Adrenal gland (tissue), 12 donors: Measurements from ENCODE around the gene ATP6V0D1. TPM values are rescaled to one million over a fixed set of nuclear protein-coding genes. Genes with fewer than 3 reads are reported as not detected.

Source experiments
- DNase-seq, 7 donors: peaks; one replicate each; pipeline ENCODE4 v3.0.0-alpha.2; 2019 to 2020
- H3K27ac ChIP-seq, 5 donors: fragments of 200-600 bp; sonication (generic) in 4 of 5; 1 replicate in 3 of 5; 2 replicates in 2 of 5; pipeline versions ENCODE4 v1.5.1 to v1.8.0; 2016 to 2020; ENCODE audit warnings: mild to moderate bottlenecking in 1 of 5
- H3K27me3 ChIP-seq: fragments of 200-600 bp; 2 replicates; pipeline ENCODE4 v1.8.0; 2021
- H3K36me3 ChIP-seq, 2 donors: fragments of 200-600 bp; replicated peaks in 1 of 2; 1 replicate in 1 of 2; 2 replicates in 1 of 2; pipeline versions ENCODE4 v1.5.1 to v1.8.0; 2018 to 2022
- H3K4me1 ChIP-seq, 2 donors: fragments of 200-600 bp; replicated peaks in 1 of 2; 1 replicate in 1 of 2; 2 replicates in 1 of 2; pipeline versions ENCODE4 v1.5.1 to v1.8.0; 2018 to 2021
- H3K4me3 ChIP-seq, 4 donors: fragments of 200-600 bp; sonication (generic) in 3 of 4; one replicate each; pipeline ENCODE4 v1.5.1; 2016 to 2018
- H3K9me3 ChIP-seq, 3 donors: fragments of 200-600 bp; sonication (generic) in 1 of 3; replicated peaks in 1 of 3; 1 replicate in 2 of 3; 2 replicates in 1 of 3; pipeline versions ENCODE4 v1.5.1 to v1.8.0; 2016 to 2021
- POLR2A ChIP-seq, 2 donors: fragments of 450-650 bp; IDR thresholded peaks; one replicate each; pipeline ENCODE4 v1.6.1; 2017; ENCODE audit warnings: antibody characterized with exemption in 2 of 2, mild to moderate bottlenecking in 2 of 2, moderate library complexity in 1 of 2
- WGBS, 4 donors: extraction: QIAGEN DNeasy Blood & Tissue Kit in 2 of 4; methylation state at CpG; one replicate each; pipeline versions ENCODE4 v1.1.5 to v1.1.7; 2013 to 2017; 5-methylcytosine and 5-hydroxymethylcytosine counted together
- intact Hi-C, 2 donors: fragments of 100-400 bp; cut with DNase I; formaldehyde crosslinking; loops; one replicate each; pipeline versions ENCODE4 v1.14.1 to v1.15.0; 2022 to 2023
- polyA plus RNA-seq, 3 donors: library from polyadenylated mRNA; stranded (reverse); fragments of 200-250 nt in 2 of 3; fragments of 350-450 nt in 1 of 3; fragmentation: Illumina TruSeq in 1 of 3; extraction: RNeasy Lipid Tissue Mini Kit (QIAGEN cat#74804) in 1 of 3; gene quantifications; one replicate each; pipeline ENCODE4 v1.2.3, GENCODE V29; 2013 to 2014
- total RNA-seq, 9 donors: library from RNA; depleted of rRNA in 4 of 9; stranded (reverse); fragments of >200 nt in 4 of 9; fragments of 120-200 nt in 1 of 9; fragmentation: NEBNext Ultra II Directional in 1 of 9; extraction: Animal tissue kit (Norgen Biotek cat#: 25700) in 1 of 9; gene quantifications; one replicate each; pipeline versions ENCODE4 v1.1.0 to v1.2.4, GENCODE V29; 2013 to 2023
- TF ChIP-seq, protein P1 (sequence below), 6 experiments: fragments of 450-650 bp in 4 of 6; fragments of 200-600 bp in 2 of 6; sonication (generic) in 1 of 6; IDR thresholded peaks; 1 replicate in 5 of 6; 2 replicates in 1 of 6; pipeline versions ENCODE4 v1.5.1 to v1.8.0; 2016 to 2021; ENCODE audit warnings: antibody characterized with exemption in 6 of 6, mild to moderate bottlenecking in 2 of 6, moderate library complexity in 1 of 6
- donor health status: healthy with polysubstance abuse.
- donor health status: Bipolar disorder and iron deficiency.
- donor health status: DM: yes; HTN: yes; CAD: no.
- donor health status: DM: no; HTN: no; CAD: no.
- donor health status: DM: no; HTN: no; CAD: no.
- donor health status: DM: yes; HTN: yes; CAD: no.

ATP6V0D1 gene
- total and polyA plus RNA-seq, 12 donors: 24.1 to 244 (median 144) TPM

DNA sequence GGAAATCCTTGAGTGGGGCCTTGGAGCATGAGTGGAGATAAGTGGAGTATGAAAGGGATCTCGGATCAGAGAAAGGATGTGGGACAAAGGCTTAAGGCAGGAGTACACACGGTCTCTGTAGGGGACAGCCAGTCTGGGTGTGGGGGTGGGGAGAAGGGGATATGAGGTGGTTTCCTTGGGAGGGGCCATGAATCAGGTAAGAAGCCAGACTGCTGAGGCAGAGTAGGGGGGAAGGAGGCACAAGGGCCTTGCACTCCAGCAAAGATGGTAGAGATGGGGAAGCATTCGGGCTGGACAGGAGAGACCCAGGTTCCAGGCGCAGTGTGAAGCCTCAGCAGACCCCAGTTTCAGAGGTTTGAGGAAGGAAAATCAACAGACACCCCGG, 48.5 kb downstream of the ATP6V0D1 start:
- no peak for DNase-seq
- Histone ChIP-seq H3K4me3 (no peak overlapping the region), H3K9me3 (no peaks in the 10 kb centered on the region), H3K36me3 (peaks cover 0 to 11% of the 10 kb centered on the region in 2 donors), H3K27ac (no peak overlapping the region), H3K4me1 (peaks cover 12 to 26% of the 10 kb centered on the region in 2 donors), H3K27me3 (peaks cover 3% of the 10 kb centered on the region)
- no peak for TF ChIP-seq POLR2A (IDR thresholded peaks at IDR 0.05)
- TF ChIP-seq, protein P1, sequence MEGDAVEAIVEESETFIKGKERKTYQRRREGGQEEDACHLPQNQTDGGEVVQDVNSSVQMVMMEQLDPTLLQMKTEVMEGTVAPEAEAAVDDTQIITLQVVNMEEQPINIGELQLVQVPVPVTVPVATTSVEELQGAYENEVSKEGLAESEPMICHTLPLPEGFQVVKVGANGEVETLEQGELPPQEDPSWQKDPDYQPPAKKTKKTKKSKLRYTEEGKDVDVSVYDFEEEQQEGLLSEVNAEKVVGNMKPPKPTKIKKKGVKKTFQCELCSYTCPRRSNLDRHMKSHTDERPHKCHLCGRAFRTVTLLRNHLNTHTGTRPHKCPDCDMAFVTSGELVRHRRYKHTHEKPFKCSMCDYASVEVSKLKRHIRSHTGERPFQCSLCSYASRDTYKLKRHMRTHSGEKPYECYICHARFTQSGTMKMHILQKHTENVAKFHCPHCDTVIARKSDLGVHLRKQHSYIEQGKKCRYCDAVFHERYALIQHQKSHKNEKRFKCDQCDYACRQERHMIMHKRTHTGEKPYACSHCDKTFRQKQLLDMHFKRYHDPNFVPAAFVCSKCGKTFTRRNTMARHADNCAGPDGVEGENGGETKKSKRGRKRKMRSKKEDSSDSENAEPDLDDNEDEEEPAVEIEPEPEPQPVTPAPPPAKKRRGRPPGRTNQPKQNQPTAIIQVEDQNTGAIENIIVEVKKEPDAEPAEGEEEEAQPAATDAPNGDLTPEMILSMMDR (IDR thresholded peaks at IDR 0.05): no peak
- intact Hi-C loops: no loop called here
- 64 to 76% (median 66%) methylated on average over 4 to 5 of the region's 5 CpGs for WGBS, 4 donors

DNA sequence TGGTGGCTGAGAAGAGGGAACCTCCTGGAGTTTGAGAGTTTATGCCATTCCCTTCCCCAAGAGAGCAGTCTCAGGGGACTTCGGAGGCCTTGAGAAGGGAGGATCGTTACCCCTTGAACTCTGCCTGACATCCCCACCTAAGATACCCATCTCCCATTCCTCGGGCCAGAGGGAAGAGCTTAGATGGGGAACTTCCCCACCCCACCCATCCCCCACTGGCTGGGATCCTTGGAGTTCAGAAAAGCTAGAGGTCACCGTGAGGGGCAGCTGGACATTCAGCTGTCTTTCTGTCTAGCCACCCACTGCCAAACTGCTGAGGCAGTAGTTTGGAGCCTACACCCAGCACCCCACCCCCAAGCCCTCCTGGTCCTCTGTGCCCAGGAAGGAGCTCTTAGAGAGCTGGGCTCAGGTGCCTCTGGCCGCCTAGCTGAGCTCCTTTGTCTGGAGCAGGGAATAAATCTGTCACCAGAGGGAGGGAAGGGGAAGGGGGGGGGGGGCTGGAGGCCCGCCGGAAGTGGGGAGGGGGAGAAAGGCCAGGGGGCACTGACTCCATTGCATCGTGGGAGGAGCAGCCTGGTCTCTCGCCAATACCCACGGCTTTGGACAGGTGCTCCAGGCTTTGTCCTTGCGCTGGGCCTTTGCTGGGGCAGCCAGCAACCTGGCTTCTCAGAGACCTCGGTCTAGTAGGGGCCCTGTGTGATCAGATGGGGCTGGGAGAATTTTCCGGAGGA, 49.0 kb downstream of the ATP6V0D1 start:
- Histone ChIP-seq H3K27ac (peak overlapping the region in 3 of 5 donors; percentile 56 to 68 (median 64)), H3K9me3 (no peaks in the 10 kb centered on the region)
- intact Hi-C loops: no loop called here

DNA sequence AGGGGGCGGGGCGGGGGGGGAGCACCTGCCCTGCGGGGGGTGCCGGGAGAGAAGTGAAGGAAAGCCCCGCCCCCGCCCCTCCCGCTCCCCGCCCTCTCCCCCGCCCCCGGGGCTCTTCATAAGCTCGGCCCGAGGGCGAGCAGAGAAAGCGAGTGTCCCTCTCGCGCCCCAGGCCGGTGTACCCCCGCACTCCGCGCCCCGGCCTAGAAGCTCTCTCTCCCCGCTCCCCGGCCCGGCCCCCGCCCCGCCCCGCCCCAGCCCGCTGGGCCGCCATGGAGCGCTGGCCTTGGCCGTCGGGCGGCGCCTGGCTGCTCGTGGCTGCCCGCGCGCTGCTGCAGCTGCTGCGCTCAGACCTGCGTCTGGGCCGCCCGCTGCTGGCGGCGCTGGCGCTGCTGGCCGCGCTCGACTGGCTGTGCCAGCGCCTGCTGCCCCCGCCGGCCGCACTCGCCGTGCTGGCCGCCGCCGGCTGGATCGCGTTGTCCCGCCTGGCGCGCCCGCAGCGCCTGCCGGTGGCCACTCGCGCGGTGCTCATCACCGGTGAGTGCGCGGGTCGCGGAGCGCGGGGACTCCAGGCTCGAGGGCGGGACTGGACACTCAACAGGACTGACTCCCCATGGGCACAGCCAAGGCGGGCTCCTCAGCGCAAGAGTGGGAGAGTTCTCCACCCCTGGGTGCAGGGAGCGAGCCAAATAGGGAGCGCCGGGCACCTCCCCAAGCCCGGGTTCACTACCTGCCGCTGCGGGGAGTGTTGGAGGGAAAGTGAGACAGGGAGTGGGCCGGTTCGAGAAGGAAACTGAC, 49.8 kb downstream of the ATP6V0D1 start, which contains the start of gene HSD11B2:
Gene HSD11B2 (plus strand): TSS at position 145 of the 798 bp plus-strand sequence. CDS start 128 bp downstream, at position 273.
- Histone ChIP-seq H3K4me1 (peaks cover 12 to 26% of the 10 kb centered on the region in 2 donors), H3K27ac (peak within 1 kb of the TSS in 3 of 5 donors; percentile 56 to 68 (median 64)), H3K9me3 (no peaks in the 10 kb centered on the region), H3K36me3 (no peaks in the 10 kb centered on the region), H3K4me3 (peak within 1 kb of the TSS in 2 of 4 donors; percentile 11 to 62), H3K27me3 (peaks cover 3% of the 10 kb centered on the region)
- intact Hi-C loops: no loop called here
- WGBS, 4 donors: 0 to 4% (median 3%) methylated on average over 10 to 87 of the region's 87 CpGs
- peak in 6 of 7 donors; percentile 54 to 78 (median 64) for DNase-seq
- TF ChIP-seq, protein P1 (IDR thresholded peaks at IDR 0.05): peak in 2 of 6 experiments; percentile 18 to 40
- peak; percentile 51 to 67 for TF ChIP-seq POLR2A (IDR thresholded peaks at IDR 0.05)

More for the DNA sequence above, 49.0 kb downstream of the ATP6V0D1 start:
- TF ChIP-seq POLR2A (IDR thresholded peaks at IDR 0.05): no peak
- TF ChIP-seq, protein P1 (IDR thresholded peaks at IDR 0.05): no peak
- H3K4me3 ChIP-seq: peak overlapping the region in 1 of 4 donors; percentile 62
- peaks cover 3% of the 10 kb centered on the region for H3K27me3 ChIP-seq
- H3K36me3 ChIP-seq: peaks cover 0 to 6% of the 10 kb centered on the region in 2 donors
- DNase-seq: no peak
- WGBS, 4 donors: 33 to 38% (median 36%) methylated on average over 9 to 12 of the region's 13 CpGs
- peaks cover 12 to 26% of the 10 kb centered on the region in 2 donors for H3K4me1 ChIP-seq

DNA sequence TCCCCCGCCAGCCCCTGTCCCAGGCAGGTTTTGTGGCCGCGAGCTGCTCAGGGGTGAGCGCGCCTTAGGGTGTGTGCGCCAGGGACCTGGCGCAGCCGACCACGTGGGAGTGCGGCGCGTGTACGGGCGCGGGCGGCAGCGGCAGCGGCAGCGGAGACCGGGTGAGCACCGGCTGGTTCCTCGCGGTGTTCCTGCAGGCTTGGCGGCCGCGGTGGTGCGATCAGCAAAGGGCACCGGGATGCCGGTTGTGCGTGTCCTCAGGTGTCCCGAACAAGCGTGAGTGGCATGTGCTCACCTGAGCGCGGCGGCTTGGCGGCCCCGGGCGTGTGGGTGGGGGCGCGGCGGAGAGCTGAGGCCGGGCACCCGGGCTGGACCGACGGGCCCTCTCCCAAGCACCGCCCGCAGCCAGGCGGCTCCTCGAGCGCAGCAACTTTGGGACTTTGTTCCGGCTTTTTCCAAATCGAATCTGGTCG, 50.4 kb downstream of the ATP6V0D1 start:
- no peaks in the 10 kb centered on the region for H3K9me3 ChIP-seq
- peaks cover 12 to 26% of the 10 kb centered on the region in 2 donors for H3K4me1 ChIP-seq
- TF ChIP-seq, protein P1 (IDR thresholded peaks at IDR 0.05): no peak
- no peak for TF ChIP-seq POLR2A (IDR thresholded peaks at IDR 0.05)
- WGBS, 4 donors: 0 to 15% (median 1%) methylated on average over 1 to 53 of the region's 53 CpGs
- no peaks in the 10 kb centered on the region for H3K36me3 ChIP-seq
- intact Hi-C loops: no loop called here
- DNase-seq: peak in 4 of 7 donors; percentile 38 to 56 (median 50)
- peak overlapping the region in 3 of 5 donors; percentile 56 to 68 (median 64) for H3K27ac ChIP-seq
- H3K27me3 ChIP-seq: peaks cover 3% of the 10 kb centered on the region
- peak overlapping the region in 2 of 4 donors; percentile 11 to 62 for H3K4me3 ChIP-seq
